ENCODE data around the gene DNAJC11.

The DNAJC11 gene

DNA sequence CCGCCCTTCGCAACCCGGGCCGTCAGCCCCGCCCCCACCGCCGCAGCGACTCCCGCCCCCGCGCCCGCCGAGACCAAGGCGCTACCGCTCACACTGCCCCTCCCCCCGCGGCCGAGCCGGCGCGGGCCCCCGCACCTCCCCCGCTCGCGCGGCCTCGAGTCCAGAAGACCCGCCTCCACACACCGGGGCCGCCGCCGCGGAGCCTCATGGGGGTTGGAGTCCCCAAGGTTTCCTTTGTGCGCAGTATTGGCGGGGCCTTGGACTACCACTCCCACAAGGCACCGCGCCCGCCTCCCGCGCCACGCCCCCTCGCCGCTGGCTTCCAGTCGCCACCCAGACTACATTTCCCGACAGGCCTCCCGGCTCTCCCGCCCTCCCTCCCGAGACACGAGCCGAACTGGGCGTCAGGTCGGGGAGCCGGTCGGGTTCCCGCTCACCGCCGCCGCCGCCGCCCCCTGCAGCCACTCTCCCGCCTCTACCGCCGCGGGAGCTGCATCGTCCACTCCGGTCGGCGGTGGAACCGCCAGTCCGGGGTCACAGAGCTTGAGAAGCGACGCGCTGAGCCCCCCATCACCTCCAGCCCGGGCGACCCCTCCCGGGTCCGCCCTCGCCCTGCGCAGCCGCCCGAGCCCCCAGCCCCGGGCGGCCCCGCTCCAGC, 88.1 kb downstream of the DNAJC11 start, which contains the start of gene PHF13:
Gene PHF13 (plus strand): TSS at position 371 of the 658 bp plus-strand sequence. CDS start 336 bp downstream, outside the sequence.
- Histone ChIP-seq H3K27ac (ENCODE audit: low read length) (peak within 1 kb of the TSS; percentile 66), H3K4me3 (ENCODE audit: low read length) (peak within 1 kb of the TSS; percentile 96), H3K9ac (ENCODE audit: low read length) (peak within 1 kb of the TSS; percentile 82), H3K27me3 (ENCODE audit: low read depth, low read length) (no peaks in the 10 kb centered on the region), H3K9me3 (ENCODE audit: insufficient read depth, low read length) (no peaks in the 10 kb centered on the region), H3K4me1 (ENCODE audit: low read length) (peaks cover 5% of the 10 kb centered on the region), H3K36me3 (replicated peaks; ENCODE audit: low read depth, low read length) (peaks cover 6% of the 10 kb centered on the region), H3K4me2 (ENCODE audit: low read length) (peak within 1 kb of the TSS; percentile 100), H3K79me2 (ENCODE audit: low read length) (peaks cover 37% of the 10 kb centered on the region), H4K20me1 (ENCODE audit: insufficient read depth, low read length) (peaks cover 22% of the 10 kb centered on the region), H2AFZ (ENCODE audit: low read depth, low read length) (peak within 1 kb of the TSS; percentile 25; the same call in 1 of the 2 replicates)
- TF ChIP-seq, protein P1, sequence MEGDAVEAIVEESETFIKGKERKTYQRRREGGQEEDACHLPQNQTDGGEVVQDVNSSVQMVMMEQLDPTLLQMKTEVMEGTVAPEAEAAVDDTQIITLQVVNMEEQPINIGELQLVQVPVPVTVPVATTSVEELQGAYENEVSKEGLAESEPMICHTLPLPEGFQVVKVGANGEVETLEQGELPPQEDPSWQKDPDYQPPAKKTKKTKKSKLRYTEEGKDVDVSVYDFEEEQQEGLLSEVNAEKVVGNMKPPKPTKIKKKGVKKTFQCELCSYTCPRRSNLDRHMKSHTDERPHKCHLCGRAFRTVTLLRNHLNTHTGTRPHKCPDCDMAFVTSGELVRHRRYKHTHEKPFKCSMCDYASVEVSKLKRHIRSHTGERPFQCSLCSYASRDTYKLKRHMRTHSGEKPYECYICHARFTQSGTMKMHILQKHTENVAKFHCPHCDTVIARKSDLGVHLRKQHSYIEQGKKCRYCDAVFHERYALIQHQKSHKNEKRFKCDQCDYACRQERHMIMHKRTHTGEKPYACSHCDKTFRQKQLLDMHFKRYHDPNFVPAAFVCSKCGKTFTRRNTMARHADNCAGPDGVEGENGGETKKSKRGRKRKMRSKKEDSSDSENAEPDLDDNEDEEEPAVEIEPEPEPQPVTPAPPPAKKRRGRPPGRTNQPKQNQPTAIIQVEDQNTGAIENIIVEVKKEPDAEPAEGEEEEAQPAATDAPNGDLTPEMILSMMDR (IDR thresholded peaks at IDR 0.05; ENCODE audit: low read depth, low read length): no peak
- no peak for TF ChIP-seq EZH2phosphoT487 (IDR thresholded peaks at IDR 0.05; ENCODE audit: low read depth)

DNA sequence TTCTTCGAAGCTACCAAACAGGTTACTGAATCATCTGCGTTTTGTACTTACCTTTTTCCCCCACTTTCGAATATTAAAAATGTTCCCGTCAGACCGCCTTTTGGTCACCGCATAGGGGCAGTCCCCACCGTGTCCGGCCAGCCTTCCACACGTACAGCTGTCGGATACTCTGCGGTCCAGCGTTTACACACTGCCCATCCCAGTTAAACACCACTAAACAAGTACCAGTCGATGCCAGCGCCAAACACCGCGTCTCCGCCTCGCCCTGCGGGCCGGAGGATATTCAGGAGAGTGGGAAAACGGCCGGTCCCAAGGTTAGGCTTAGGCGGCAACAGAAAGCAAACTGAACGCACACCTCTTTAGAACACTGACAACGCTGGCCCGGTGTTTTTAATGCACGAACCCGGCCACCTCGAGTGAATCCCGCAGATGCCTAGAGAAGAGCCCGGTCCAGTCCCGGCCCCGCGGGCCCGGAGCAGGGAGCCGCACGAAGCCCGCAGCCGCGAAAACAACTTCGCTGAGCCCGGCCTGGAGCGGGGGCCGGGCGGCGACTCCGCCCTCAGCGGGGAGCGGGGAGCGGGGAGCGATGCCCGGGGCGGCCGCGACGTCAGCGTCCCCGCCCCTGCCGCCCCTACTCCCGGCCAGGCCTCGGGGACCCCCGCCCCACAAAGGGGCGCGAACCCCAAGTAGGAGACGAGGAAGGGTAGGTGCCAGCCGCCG, 88.8 kb downstream of the DNAJC11 start:
- Histone ChIP-seq H4K20me1 (ENCODE audit: insufficient read depth, low read length) (peaks cover 20% of the 10 kb centered on the region), H3K9ac (ENCODE audit: low read length) (peak overlapping the region; percentile 82), H3K4me1 (ENCODE audit: low read length) (peaks cover 5% of the 10 kb centered on the region), H3K27me3 (ENCODE audit: low read depth, low read length) (no peaks in the 10 kb centered on the region), H3K4me3 (ENCODE audit: low read length) (peak overlapping the region; percentile 96), H3K9me3 (ENCODE audit: insufficient read depth, low read length) (no peaks in the 10 kb centered on the region), H3K4me2 (ENCODE audit: low read length) (peak overlapping the region; percentile 100), H2AFZ (ENCODE audit: low read depth, low read length) (peak overlapping the region; percentile 25; the same call in 1 of the 2 replicates), H3K27ac (ENCODE audit: low read length) (peak overlapping the region; percentile 7; the same call in 1 of the 2 replicates), H3K79me2 (ENCODE audit: low read length) (peaks cover 36% of the 10 kb centered on the region), H3K36me3 (replicated peaks; ENCODE audit: low read depth, low read length) (peaks cover 6% of the 10 kb centered on the region)
- TF ChIP-seq, protein P1 (IDR thresholded peaks at IDR 0.05; ENCODE audit: low read depth, low read length): no peak
- TF ChIP-seq EZH2phosphoT487 (IDR thresholded peaks at IDR 0.05; ENCODE audit: low read depth): no peak

DNA sequence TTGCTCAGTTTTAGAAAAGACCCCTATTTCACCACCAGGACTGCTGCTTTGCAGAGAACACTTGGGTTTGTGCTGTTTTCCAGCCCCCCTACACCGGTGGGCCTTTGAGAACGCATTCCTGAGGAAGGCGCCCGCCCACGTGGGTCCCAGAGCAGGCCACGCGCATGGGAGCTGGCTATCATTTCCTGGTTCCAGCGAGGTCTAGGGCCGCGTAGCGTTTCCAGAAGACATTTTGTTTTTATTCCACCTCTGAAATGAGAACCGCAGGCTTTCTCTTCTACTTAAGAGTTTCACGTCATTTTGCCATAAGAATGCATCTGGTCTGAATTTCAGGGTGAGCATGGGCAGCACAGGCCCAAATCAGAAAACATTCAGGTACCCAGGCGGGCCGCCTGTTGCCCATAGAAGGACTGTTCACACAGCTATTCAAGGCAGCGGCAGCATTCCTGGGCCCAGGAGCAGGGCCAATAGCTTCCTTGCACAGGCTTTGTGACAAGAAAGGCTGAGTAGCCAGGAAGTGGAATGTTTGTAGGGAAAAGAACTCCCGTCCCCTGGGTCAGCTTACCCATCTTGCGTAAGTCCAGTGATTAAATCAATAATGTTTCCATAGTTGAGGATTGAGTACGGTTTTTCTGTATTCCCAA, 97.6 kb downstream of the DNAJC11 start:
- Histone ChIP-seq H3K4me3 (ENCODE audit: low read length) (peak overlapping the region; percentile 90), H3K27ac (ENCODE audit: low read length) (peak overlapping the region; percentile 98), H3K4me2 (ENCODE audit: low read length) (peak overlapping the region; percentile 96), H3K4me1 (ENCODE audit: low read length) (peaks cover 25% of the 10 kb centered on the region), H2AFZ (ENCODE audit: low read depth, low read length) (peak overlapping the region; percentile 91), H4K20me1 (ENCODE audit: insufficient read depth, low read length) (peaks cover 20% of the 10 kb centered on the region), H3K9me3 (ENCODE audit: insufficient read depth, low read length) (no peaks in the 10 kb centered on the region), H3K27me3 (ENCODE audit: low read depth, low read length) (no peaks in the 10 kb centered on the region), H3K9ac (ENCODE audit: low read length) (peak overlapping the region; percentile 89), H3K79me2 (ENCODE audit: low read length) (peaks cover 36% of the 10 kb centered on the region), H3K36me3 (replicated peaks; ENCODE audit: low read depth, low read length) (peaks cover 3% of the 10 kb centered on the region)
- TF ChIP-seq, protein P1 (IDR thresholded peaks at IDR 0.05; ENCODE audit: low read depth, low read length): no peak
- no peak for TF ChIP-seq EZH2phosphoT487 (IDR thresholded peaks at IDR 0.05; ENCODE audit: low read depth)
